ENCODE measurements around the gene SMDT1.

SMDT1 gene

DNA sequence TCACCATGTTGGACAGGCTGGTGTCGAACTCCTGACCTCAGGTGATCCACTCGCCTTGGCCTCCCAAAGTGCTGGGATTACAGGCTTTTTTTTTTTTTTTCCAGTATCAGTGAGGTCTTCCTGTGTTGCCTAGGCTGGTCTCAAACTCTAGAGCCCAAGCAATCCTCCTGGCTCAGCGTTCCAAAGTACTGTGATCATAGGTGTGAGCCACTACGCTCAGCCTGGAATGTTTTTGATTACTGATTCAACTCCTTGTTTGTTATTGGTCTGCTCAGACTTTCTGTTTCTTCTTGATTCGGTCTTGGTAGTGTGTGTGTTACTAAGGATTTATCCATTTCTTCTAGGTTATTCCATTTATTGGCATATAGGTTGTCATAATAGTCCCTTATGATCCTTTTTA, 40.2 kb upstream of the SMDT1 start:
- Histone ChIP-seq H3K4me1 (ENCODE audit: low read length) (no peaks in the 10 kb centered on the region), H3K9ac (ENCODE audit: low read length) (no peak overlapping the region), H3K4me3 (ENCODE audit: low read length) (no peak overlapping the region), H3K9me2 (replicated peaks; ENCODE audit: insufficient read depth, low read length) (no peaks in the 10 kb centered on the region), H3K36me3 (replicated peaks; ENCODE audit: insufficient read depth, low read length) (no peaks in the 10 kb centered on the region), H3F3A (ENCODE audit: insufficient read depth, low read length) (no peaks in the 10 kb centered on the region), H3K9me3 (replicated peaks; ENCODE audit: insufficient read depth, low read length) (no peaks in the 10 kb centered on the region), H3K79me2 (ENCODE audit: low read length) (no peaks in the 10 kb centered on the region), H3K27ac (ENCODE audit: low read length) (no peak overlapping the region), H4K20me1 (ENCODE audit: insufficient read depth, low read length) (no peaks in the 10 kb centered on the region), H2AFZ (ENCODE audit: low read length) (no peak overlapping the region), H3K4me2 (ENCODE audit: low read depth, low read length) (no peak overlapping the region), H3K27me3 (replicated peaks; ENCODE audit: insufficient read depth, low read length) (no peaks in the 10 kb centered on the region)
- TF ChIP-seq EZH2 (optimal IDR thresholded peaks at IDR 0.05; ENCODE audit: low read depth, low read length) = no peak
- no peak for DNase-seq

DNA sequence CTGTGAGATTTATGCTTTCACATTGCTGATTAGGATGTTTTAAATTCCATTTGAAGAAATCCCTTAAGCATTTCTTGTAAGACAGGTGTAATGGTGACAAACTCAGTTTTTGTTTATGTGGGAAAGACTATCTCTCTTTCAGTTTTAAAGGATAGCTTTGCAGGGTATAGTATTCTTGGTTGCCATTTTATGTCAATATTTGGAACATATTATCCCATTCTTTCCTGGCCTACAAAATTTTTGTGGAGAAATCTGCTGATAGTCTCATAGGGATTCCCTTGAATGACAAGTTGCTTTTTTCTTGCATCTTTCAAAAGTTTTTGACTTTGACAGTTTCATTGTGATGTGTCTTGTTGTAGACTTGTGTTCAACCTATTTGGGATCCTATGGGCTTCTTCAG, 37.7 kb upstream of the SMDT1 start:
- DNase-seq = no peak
- Histone ChIP-seq H3K79me2 (ENCODE audit: low read length) (no peaks in the 10 kb centered on the region), H3K4me2 (ENCODE audit: low read depth, low read length) (no peak overlapping the region), H3K9ac (ENCODE audit: low read length) (no peak overlapping the region), H3K27me3 (replicated peaks; ENCODE audit: insufficient read depth, low read length) (no peaks in the 10 kb centered on the region), H3K4me1 (ENCODE audit: low read length) (no peaks in the 10 kb centered on the region), H3K27ac (ENCODE audit: low read length) (no peak overlapping the region), H3K4me3 (ENCODE audit: low read length) (no peak overlapping the region), H2AFZ (ENCODE audit: low read length) (no peak overlapping the region), H3K9me3 (replicated peaks; ENCODE audit: insufficient read depth, low read length) (no peaks in the 10 kb centered on the region), H3K9me2 (replicated peaks; ENCODE audit: insufficient read depth, low read length) (no peaks in the 10 kb centered on the region), H3F3A (ENCODE audit: insufficient read depth, low read length) (no peaks in the 10 kb centered on the region), H3K36me3 (replicated peaks; ENCODE audit: insufficient read depth, low read length) (no peaks in the 10 kb centered on the region), H4K20me1 (ENCODE audit: insufficient read depth, low read length) (no peaks in the 10 kb centered on the region)
- TF ChIP-seq, protein P1, sequence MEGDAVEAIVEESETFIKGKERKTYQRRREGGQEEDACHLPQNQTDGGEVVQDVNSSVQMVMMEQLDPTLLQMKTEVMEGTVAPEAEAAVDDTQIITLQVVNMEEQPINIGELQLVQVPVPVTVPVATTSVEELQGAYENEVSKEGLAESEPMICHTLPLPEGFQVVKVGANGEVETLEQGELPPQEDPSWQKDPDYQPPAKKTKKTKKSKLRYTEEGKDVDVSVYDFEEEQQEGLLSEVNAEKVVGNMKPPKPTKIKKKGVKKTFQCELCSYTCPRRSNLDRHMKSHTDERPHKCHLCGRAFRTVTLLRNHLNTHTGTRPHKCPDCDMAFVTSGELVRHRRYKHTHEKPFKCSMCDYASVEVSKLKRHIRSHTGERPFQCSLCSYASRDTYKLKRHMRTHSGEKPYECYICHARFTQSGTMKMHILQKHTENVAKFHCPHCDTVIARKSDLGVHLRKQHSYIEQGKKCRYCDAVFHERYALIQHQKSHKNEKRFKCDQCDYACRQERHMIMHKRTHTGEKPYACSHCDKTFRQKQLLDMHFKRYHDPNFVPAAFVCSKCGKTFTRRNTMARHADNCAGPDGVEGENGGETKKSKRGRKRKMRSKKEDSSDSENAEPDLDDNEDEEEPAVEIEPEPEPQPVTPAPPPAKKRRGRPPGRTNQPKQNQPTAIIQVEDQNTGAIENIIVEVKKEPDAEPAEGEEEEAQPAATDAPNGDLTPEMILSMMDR (IDR thresholded peaks at IDR 0.05; ENCODE audit: low read length) = no peak
- TF ChIP-seq EZH2phosphoT487 (IDR thresholded peaks at IDR 0.05; ENCODE audit: low read length) = no peak
- no peak for TF ChIP-seq EZH2 (optimal IDR thresholded peaks at IDR 0.05; ENCODE audit: low read depth, low read length)

DNA sequence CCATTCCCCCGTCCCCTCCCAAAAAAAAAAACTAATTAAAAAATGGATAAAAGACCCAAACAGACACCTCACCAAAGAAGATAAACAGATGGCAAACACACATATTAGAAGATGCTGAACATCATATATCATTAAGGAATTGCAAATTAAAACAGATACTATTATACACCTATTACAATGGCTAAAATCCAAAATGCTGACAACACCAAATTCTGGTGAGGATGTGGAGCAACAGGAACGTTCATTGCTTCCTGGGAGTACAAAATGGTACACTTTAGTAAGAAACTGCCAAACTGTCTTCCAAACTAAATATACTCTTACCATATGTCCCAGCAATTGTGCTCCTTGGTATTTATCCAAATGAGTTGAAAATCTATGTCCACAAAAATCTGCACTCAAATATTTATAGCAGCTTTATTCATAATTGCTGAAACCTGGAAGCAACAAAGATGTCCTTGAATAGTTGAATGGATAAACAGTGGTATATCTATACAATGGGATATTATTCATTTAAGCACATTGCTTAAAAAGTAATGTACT, 28.8 kb upstream of the SMDT1 start:
- Histone ChIP-seq H3K79me2 (ENCODE audit: low read length) (no peaks in the 10 kb centered on the region), H3K9me3 (replicated peaks; ENCODE audit: insufficient read depth, low read length) (no peaks in the 10 kb centered on the region), H3K27me3 (replicated peaks; ENCODE audit: insufficient read depth, low read length) (no peaks in the 10 kb centered on the region), H3K4me2 (ENCODE audit: low read depth, low read length) (no peak overlapping the region), H3K4me3 (ENCODE audit: low read length) (no peak overlapping the region), H2AFZ (ENCODE audit: low read length) (no peak overlapping the region), H3K4me1 (ENCODE audit: low read length) (no peaks in the 10 kb centered on the region), H3K36me3 (replicated peaks; ENCODE audit: insufficient read depth, low read length) (no peaks in the 10 kb centered on the region), H4K20me1 (ENCODE audit: insufficient read depth, low read length) (no peaks in the 10 kb centered on the region), H3K9me2 (replicated peaks; ENCODE audit: insufficient read depth, low read length) (no peaks in the 10 kb centered on the region), H3F3A (ENCODE audit: insufficient read depth, low read length) (no peaks in the 10 kb centered on the region), H3K27ac (ENCODE audit: low read length) (no peak overlapping the region), H3K9ac (ENCODE audit: low read length) (no peak overlapping the region)
- TF ChIP-seq, protein P1 (IDR thresholded peaks at IDR 0.05; ENCODE audit: low read length) = no peak
- TF ChIP-seq EZH2phosphoT487 (IDR thresholded peaks at IDR 0.05; ENCODE audit: low read length) = no peak
- TF ChIP-seq EZH2 (optimal IDR thresholded peaks at IDR 0.05; ENCODE audit: low read depth, low read length) = no peak
- no peak for DNase-seq

DNA sequence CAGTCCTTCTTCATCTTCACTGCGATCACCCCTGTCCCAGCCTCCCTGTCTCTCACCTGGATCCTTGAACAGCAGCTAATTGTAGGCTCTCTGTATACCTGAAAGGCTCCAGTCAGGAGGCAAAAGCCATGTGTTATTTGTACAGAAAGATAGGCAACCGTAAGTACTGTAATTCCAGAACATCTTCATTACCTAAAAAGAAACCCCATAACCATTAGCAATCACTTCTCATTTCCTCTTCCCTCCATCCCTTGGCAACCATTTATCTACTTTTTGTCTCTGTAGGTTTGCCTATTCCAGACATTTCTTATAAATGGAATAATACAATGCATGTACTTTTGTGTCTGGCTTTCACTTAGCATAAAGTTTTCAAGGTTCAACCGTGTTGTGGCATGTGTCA, 26.7 kb upstream of the SMDT1 start:
- H3K9me2 ChIP-seq (replicated peaks; ENCODE audit: insufficient read depth, low read length) = no peaks in the 10 kb centered on the region
- no peak overlapping the region for H3K4me3 ChIP-seq (ENCODE audit: low read length)
- H3K79me2 ChIP-seq (ENCODE audit: low read length) = no peaks in the 10 kb centered on the region
- no peak overlapping the region for H3K9ac ChIP-seq (ENCODE audit: low read length)
- TF ChIP-seq EZH2 (optimal IDR thresholded peaks at IDR 0.05; ENCODE audit: low read depth, low read length) (no peak), EZH2phosphoT487 (IDR thresholded peaks at IDR 0.05; ENCODE audit: low read length) (no peak)
- TF ChIP-seq, protein P1 (IDR thresholded peaks at IDR 0.05; ENCODE audit: low read length) = no peak
- H4K20me1 ChIP-seq (ENCODE audit: insufficient read depth, low read length) = no peaks in the 10 kb centered on the region
- H3K9me3 ChIP-seq (replicated peaks; ENCODE audit: insufficient read depth, low read length) = no peaks in the 10 kb centered on the region
- no peak for DNase-seq
- H3K27me3 ChIP-seq (replicated peaks; ENCODE audit: insufficient read depth, low read length) = no peaks in the 10 kb centered on the region
- H3K36me3 ChIP-seq (replicated peaks; ENCODE audit: insufficient read depth, low read length) = no peaks in the 10 kb centered on the region
- H3F3A ChIP-seq (ENCODE audit: insufficient read depth, low read length) = no peaks in the 10 kb centered on the region
- H2AFZ ChIP-seq (ENCODE audit: low read length) = no peak overlapping the region
- H3K4me2 ChIP-seq (ENCODE audit: low read depth, low read length) = no peak overlapping the region
- no peaks in the 10 kb centered on the region for H3K4me1 ChIP-seq (ENCODE audit: low read length)
- H3K27ac ChIP-seq (ENCODE audit: low read length) = no peak overlapping the region
